GM12878 (cell line): ENCODE results near the gene NCAM1. TPM values are rescaled to one million over a fixed set of nuclear protein-coding genes. Genes with fewer than 3 reads are reported as not detected.

Experiments
- ATAC-seq: fragments of 200-7000 bp; cut with Tn5 transposase; 3 replicates; pipeline ENCODE4 v1.9.1; 2020; ENCODE audit warnings: mild to moderate bottlenecking, moderate library complexity
- BruUV-seq: library from RNA; stranded (reverse); fragments of 400-500 nt; replicated peaks from 2 replicates; lab custom pipeline; 2021; lab: Mats Ljungman, UMichigan
- CTCF ChIA-PET: fragments of 300-600 bp; sonication (Branson Sonifier 250); formaldehyde crosslinking; extraction: SDS; loops from one replicate; lab custom pipeline; 2021; ENCODE audit warnings: inconsistent platforms; lab: Yijun Ruan, JAX
- POLR2A ChIA-PET: fragments of 350-600 bp; formaldehyde crosslinking; extraction: SDS; loops from one replicate; lab custom pipeline; 2021; ENCODE audit warnings: inconsistent platforms; lab: Charles Lee
- RAD21 ChIA-PET: fragments of 300-600 bp; sonication (Branson Sonifier 250); formaldehyde crosslinking; loops from one replicate; lab custom pipeline; 2023; ENCODE audit warnings: antibody characterized with exemption; ENCODE audit not compliant: unreplicated experiment; lab: Charles Lee
- SMC1A ChIA-PET: fragments of 300-600 bp; sonication (Branson Sonifier 250); formaldehyde crosslinking; loops from one replicate; lab custom pipeline; 2023; ENCODE audit not compliant: unreplicated experiment, uncharacterized antibody; lab: Charles Lee
- DNase-seq: peaks from one replicate; pipeline ENCODE4 v3.0.0-alpha.2; 2011; ENCODE audit warnings: low read depth, low spot score
- FAIRE-seq: peaks from 3 replicates; lab custom pipeline; 2011; peaks lifted over from hg19 to GRCh38; lab: Jason Lieb, UNC
- H2AFZ ChIP-seq: 2 replicates; pipeline ENCODE4 v1.6.0; 2011; ENCODE audit warnings: low read depth, low read length, control low read depth; ENCODE audit not compliant: control insufficient read depth
- H3K27ac ChIP-seq: 2 replicates; pipeline ENCODE4 v1.5.1; 2011; ENCODE audit warnings: control low read depth; ENCODE audit not compliant: control insufficient read depth, insufficient read depth
- H3K27me3 ChIP-seq, 2 experiments: replicated peaks in 1 of 2; 2 replicates each; pipeline versions ENCODE4 v1.6.0 to v1.6.1; 2011; ENCODE audit warnings: low read length in 1 of 2; ENCODE audit not compliant: control insufficient read depth in 2 of 2, insufficient read depth in 2 of 2
- H3K36me3 ChIP-seq, 2 experiments: 2 replicates each; pipeline ENCODE4 v1.5.1; 2011; ENCODE audit warnings: low read length in 1 of 2; ENCODE audit not compliant: control insufficient read depth in 2 of 2, insufficient read depth in 2 of 2
- H3K4me1 ChIP-seq: 2 replicates; pipeline ENCODE4 v1.6.1; 2011; ENCODE audit warnings: mild to moderate bottlenecking, low read length, moderate library complexity, mixed read lengths; ENCODE audit not compliant: control insufficient read depth, insufficient read depth
- H3K4me2 ChIP-seq: 2 replicates; pipeline ENCODE4 v1.6.0; 2011; ENCODE audit warnings: control low read depth; ENCODE audit not compliant: control insufficient read depth, insufficient read depth
- H3K4me3 ChIP-seq: fragments of 200-600 bp; sonication (generic); 2 replicates; pipeline ENCODE4 v1.5.1; 2016
- H3K79me2 ChIP-seq: 2 replicates; pipeline ENCODE4 v1.6.0; 2011; ENCODE audit warnings: low read length; ENCODE audit not compliant: control insufficient read depth, insufficient read depth
- H3K9ac ChIP-seq: 2 replicates; pipeline ENCODE4 v1.8.0; 2011; ENCODE audit warnings: low read length, control low read depth, mixed read lengths; ENCODE audit not compliant: control insufficient read depth, insufficient read depth
- H3K9me3 ChIP-seq: replicated peaks from 3 replicates; pipeline ENCODE4 v1.5.1; 2011; ENCODE audit warnings: mild to moderate bottlenecking, low read length; ENCODE audit not compliant: control insufficient read depth, insufficient read depth
- H4K20me1 ChIP-seq: 2 replicates; pipeline ENCODE4 v1.6.0; 2011; ENCODE audit not compliant: control insufficient read depth, insufficient read depth
- CBX3 ChIP-seq: fragments of 200-600 bp; sonication (generic); IDR thresholded peaks from 2 replicates; pipeline ENCODE4 v1.6.1; 2016; ENCODE audit warnings: low read depth, borderline replicate concordance
- ESRRA ChIP-seq: IDR thresholded peaks from 2 replicates; pipeline ENCODE4 v1.6.1; 2012; ENCODE audit warnings: mild to moderate bottlenecking, low read length, improper control_type of control experiment
- FOS ChIP-seq: IDR thresholded peaks from 3 replicates; pipeline ENCODE4 v1.6.1; 2011; ENCODE audit warnings: borderline replicate concordance; ENCODE audit not compliant: insufficient read length; ENCODE audit errors: extremely low read depth
- FOXK2 ChIP-seq: fragments of 450-650 bp; IDR thresholded peaks from 2 replicates; pipeline ENCODE4 v1.6.1; 2017; ENCODE audit warnings: mild to moderate bottlenecking, moderate library complexity
- NFIC ChIP-seq: IDR thresholded peaks from 2 replicates; pipeline ENCODE4 v1.6.1; 2012; ENCODE audit warnings: low read depth, mild to moderate bottlenecking, inconsistent platforms, low read length, moderate library complexity
- PAX5 ChIP-seq: IDR thresholded peaks from 2 replicates; pipeline ENCODE4 v1.6.1; 2011; ENCODE audit warnings: low read depth, low read length, borderline replicate concordance
- RUNX3 ChIP-seq: IDR thresholded peaks from 2 replicates; pipeline ENCODE4 v1.6.1; 2012; ENCODE audit warnings: low read length, inconsistent platforms
- SUZ12 ChIP-seq: fragments of 200-600 bp; sonication (generic); IDR thresholded peaks from one replicate; pipeline ENCODE4 v1.6.1; 2018; ENCODE audit warnings: antibody characterized with exemption, mild to moderate bottlenecking; ENCODE audit not compliant: unreplicated experiment
- USF1 ChIP-seq: IDR thresholded peaks from 2 replicates; pipeline ENCODE4 v1.6.1; 2011; ENCODE audit warnings: borderline replicate concordance, low read depth, mild to moderate bottlenecking, moderate library complexity, mixed read lengths, low read length; ENCODE audit not compliant: insufficient read depth; ENCODE audit errors: extremely low read length
- USF2 ChIP-seq: IDR thresholded peaks from 2 replicates; pipeline ENCODE4 v1.6.1; 2011; ENCODE audit warnings: low read depth, low read length, improper control_type of control experiment, borderline replicate concordance
- WGBS: methylation state at CpG from one replicate; pipeline ENCODE4 v1.1.6; 2016; ENCODE audit warnings: low lambda C conversion rate; ENCODE audit not compliant: insufficient replicate concordance, insufficient coverage; ENCODE audit errors: missing lambda C conversion rate; 5-methylcytosine and 5-hydroxymethylcytosine counted together
- in situ Hi-C: fragments of 300-500 bp; cut with MboI; formaldehyde crosslinking; loops from 9 replicates; pipeline ENCODE4 v1.14.3; 2018; ENCODE audit warnings: mixed read lengths
- intact Hi-C: fragments of 100-400 bp; cut with micrococcal nuclease; formaldehyde crosslinking; loops from one replicate; pipeline ENCODE4 v1.14.2; 2022; ENCODE audit not compliant: unreplicated experiment
- polyA plus RNA-seq, 11 experiments: library from polyadenylated mRNA; depleted of rRNA in 4 of 11; unstranded in 6 of 11; stranded (reverse) in 5 of 11; fragments of >200 nt; fragmentation: Nextera tagmentation in 4 of 11; fragmentation: Illumina TruSeq in 1 of 11; extraction: Ambion mirVana in 4 of 11; extraction: Trizol in 1 of 11; gene quantifications; 1 replicate in 1 of 11; 2 replicates in 10 of 11; pipeline versions ENCODE4 v1.2.1 to v1.2.3, GENCODE V29; 2011 to 2016; ENCODE audit warnings: inconsistent platforms in 2 of 11, missing spikeins in 2 of 11, low read depth in 1 of 11
- total RNA-seq, 4 experiments: library from RNA; depleted of rRNA in 3 of 4; stranded (reverse); fragments of >200 nt in 3 of 4; fragmentation: Illumina TruSeq in 1 of 4; extraction: Trizol in 1 of 4; gene quantifications; 2 replicates each; pipeline versions ENCODE4 v1.2.1 to v1.2.3, GENCODE V29; 2013 to 2021

NCAM1 gene
- total and polyA plus RNA-seq, 10 of the 15 experiments (the other 5 are each of a cell fraction or from before 2014, with no cell fraction given), result 0.10 to 0.23 (median 0.11) TPM; not detected in 7

GRCh38 chr11:113267493-113267892, 306.3 kb downstream of the NCAM1 start:
- Histone ChIP-seq H3K9ac (no peak overlapping the region), H3K27me3 (peaks cover 3 to 5% of the 10 kb centered on the region in 2 experiments), H3K4me3 (no peak overlapping the region), H3K4me1 (no peaks in the 10 kb centered on the region), H3K4me2 (no peak overlapping the region), H3K9me3 (no peaks in the 10 kb centered on the region)
- BruUV-seq, result no TSS peak
- ATAC-seq, result no peak
- no peak for FAIRE-seq
- POLR2A ChIA-PET, result no interaction called here
- in situ Hi-C loops, result no loop called here
- no peak for DNase-seq
- no peak for TF ChIP-seq ESRRA
- TF ChIP-seq PAX5, result no peak
- no peak for TF ChIP-seq FOS
- no peak for TF ChIP-seq NFIC
- no peak for TF ChIP-seq SUZ12
- TF ChIP-seq RUNX3, result no peak
- no peak for TF ChIP-seq CBX3
- no peak for TF ChIP-seq FOXK2
- TF ChIP-seq USF1, result no peak
- no peak for TF ChIP-seq USF2
- TF ChIP-seq, all 136 proteins: peak for 0
- 53% methylated on average over 7 of the region's 7 CpGs for WGBS
- Histone ChIP-seq H3K27ac (no peak overlapping the region), H4K20me1 (no peaks in the 10 kb centered on the region), H2AFZ (no peak overlapping the region), H3K36me3 (no peaks in the 10 kb centered on the region), H3K79me2 (no peaks in the 10 kb centered on the region)
- CTCF ChIA-PET, result no interaction called here
- RAD21 ChIA-PET, result no interaction called here
- intact Hi-C loops, result no loop called here
- SMC1A ChIA-PET, result no interaction called here
